ENCODE results near the gene AMY1A.
"Not testable (repeated sequence)": the region's sequence is repeated elsewhere in the genome, so short reads cannot be mapped to it uniquely, and the experiment has no call there.

- TF ChIP-seq, protein P1, sequence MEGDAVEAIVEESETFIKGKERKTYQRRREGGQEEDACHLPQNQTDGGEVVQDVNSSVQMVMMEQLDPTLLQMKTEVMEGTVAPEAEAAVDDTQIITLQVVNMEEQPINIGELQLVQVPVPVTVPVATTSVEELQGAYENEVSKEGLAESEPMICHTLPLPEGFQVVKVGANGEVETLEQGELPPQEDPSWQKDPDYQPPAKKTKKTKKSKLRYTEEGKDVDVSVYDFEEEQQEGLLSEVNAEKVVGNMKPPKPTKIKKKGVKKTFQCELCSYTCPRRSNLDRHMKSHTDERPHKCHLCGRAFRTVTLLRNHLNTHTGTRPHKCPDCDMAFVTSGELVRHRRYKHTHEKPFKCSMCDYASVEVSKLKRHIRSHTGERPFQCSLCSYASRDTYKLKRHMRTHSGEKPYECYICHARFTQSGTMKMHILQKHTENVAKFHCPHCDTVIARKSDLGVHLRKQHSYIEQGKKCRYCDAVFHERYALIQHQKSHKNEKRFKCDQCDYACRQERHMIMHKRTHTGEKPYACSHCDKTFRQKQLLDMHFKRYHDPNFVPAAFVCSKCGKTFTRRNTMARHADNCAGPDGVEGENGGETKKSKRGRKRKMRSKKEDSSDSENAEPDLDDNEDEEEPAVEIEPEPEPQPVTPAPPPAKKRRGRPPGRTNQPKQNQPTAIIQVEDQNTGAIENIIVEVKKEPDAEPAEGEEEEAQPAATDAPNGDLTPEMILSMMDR (IDR thresholded peaks at IDR 0.05), result not testable (repeated sequence)
- not testable (repeated sequence) for TF ChIP-seq POLR2AphosphoS5 (IDR thresholded peaks at IDR 0.05; ENCODE audit: low read depth, low read length); TCF7L2 (IDR thresholded peaks at IDR 0.05; ENCODE audit: low read depth, low read length); SIN3A (IDR thresholded peaks at IDR 0.05; ENCODE audit: borderline replicate concordance, insufficient read depth, low read depth, low read length)
- TF ChIP-seq, protein P2, sequence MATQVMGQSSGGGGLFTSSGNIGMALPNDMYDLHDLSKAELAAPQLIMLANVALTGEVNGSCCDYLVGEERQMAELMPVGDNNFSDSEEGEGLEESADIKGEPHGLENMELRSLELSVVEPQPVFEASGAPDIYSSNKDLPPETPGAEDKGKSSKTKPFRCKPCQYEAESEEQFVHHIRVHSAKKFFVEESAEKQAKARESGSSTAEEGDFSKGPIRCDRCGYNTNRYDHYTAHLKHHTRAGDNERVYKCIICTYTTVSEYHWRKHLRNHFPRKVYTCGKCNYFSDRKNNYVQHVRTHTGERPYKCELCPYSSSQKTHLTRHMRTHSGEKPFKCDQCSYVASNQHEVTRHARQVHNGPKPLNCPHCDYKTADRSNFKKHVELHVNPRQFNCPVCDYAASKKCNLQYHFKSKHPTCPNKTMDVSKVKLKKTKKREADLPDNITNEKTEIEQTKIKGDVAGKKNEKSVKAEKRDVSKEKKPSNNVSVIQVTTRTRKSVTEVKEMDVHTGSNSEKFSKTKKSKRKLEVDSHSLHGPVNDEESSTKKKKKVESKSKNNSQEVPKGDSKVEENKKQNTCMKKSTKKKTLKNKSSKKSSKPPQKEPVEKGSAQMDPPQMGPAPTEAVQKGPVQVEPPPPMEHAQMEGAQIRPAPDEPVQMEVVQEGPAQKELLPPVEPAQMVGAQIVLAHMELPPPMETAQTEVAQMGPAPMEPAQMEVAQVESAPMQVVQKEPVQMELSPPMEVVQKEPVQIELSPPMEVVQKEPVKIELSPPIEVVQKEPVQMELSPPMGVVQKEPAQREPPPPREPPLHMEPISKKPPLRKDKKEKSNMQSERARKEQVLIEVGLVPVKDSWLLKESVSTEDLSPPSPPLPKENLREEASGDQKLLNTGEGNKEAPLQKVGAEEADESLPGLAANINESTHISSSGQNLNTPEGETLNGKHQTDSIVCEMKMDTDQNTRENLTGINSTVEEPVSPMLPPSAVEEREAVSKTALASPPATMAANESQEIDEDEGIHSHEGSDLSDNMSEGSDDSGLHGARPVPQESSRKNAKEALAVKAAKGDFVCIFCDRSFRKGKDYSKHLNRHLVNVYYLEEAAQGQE (IDR thresholded peaks at IDR 0.05; ENCODE audit: insufficient read depth in 1 of 2, low read depth in 2 of 2, low read length in 1 of 2), result not testable (repeated sequence)
Measured at GRCh38 chr1:103654133-103654532, 1.4 kb upstream of the AMY1A start.
